Esophagus (tissue), 2 donors: ENCODE measurements around the gene MMP23B. TPM values are rescaled to one million over a fixed set of nuclear protein-coding genes. Genes with fewer than 3 reads are reported as not detected.
"Not testable (repeated sequence)": the region's sequence is repeated elsewhere in the genome, so short reads cannot be mapped to it uniquely, and the experiment has no call there.

Source experiments
- H3K27ac ChIP-seq, 2 donors: one replicate each; pipeline ENCODE4 v1.5.1; 2013; ENCODE audit warnings: low read depth in 2 of 2, mild to moderate bottlenecking in 2 of 2, inconsistent platforms in 1 of 2, low read length in 1 of 2, moderate library complexity in 1 of 2
- H3K27me3 ChIP-seq, 2 donors: one replicate each; pipeline ENCODE4 v1.6.1; 2013; ENCODE audit warnings: low read length in 2 of 2, control low read depth in 1 of 2, mild to moderate bottlenecking in 1 of 2; ENCODE audit not compliant: insufficient read depth in 2 of 2, control insufficient read depth in 1 of 2
- H3K36me3 ChIP-seq, 2 donors: one replicate each; pipeline ENCODE4 v1.6.1; 2013; ENCODE audit warnings: low read length in 1 of 2; ENCODE audit not compliant: control insufficient read depth in 2 of 2, insufficient read depth in 2 of 2
- H3K4me1 ChIP-seq, 2 donors: one replicate each; pipeline ENCODE4 v1.6.1; 2013; ENCODE audit warnings: low read length in 1 of 2; ENCODE audit not compliant: control insufficient read depth in 2 of 2, insufficient read depth in 2 of 2
- H3K4me3 ChIP-seq, 2 donors: one replicate each; pipeline ENCODE4 v1.5.1; 2013; ENCODE audit warnings: low read length in 2 of 2, mild to moderate bottlenecking in 2 of 2, low read depth in 1 of 2, moderate library complexity in 1 of 2
- H3K9me3 ChIP-seq, 2 donors: one replicate each; pipeline ENCODE4 v1.6.1; 2013; ENCODE audit warnings: mild to moderate bottlenecking in 2 of 2, low read depth in 1 of 2, low read length in 1 of 2, moderate library complexity in 1 of 2; ENCODE audit not compliant: control insufficient read depth in 2 of 2, insufficient read depth in 1 of 2
- WGBS, 2 donors: extraction: QIAGEN DNeasy Blood & Tissue Kit; methylation state at CpG; one replicate each; pipeline ENCODE4 v1.1.7; 2013; 5-methylcytosine and 5-hydroxymethylcytosine counted together
- polyA plus RNA-seq, 2 donors: library from polyadenylated mRNA; stranded (reverse); fragments of 200-250 nt; gene quantifications; one replicate each; pipeline ENCODE4 v1.2.3, GENCODE V29; 2013
- donor health status: healthy with polysubstance abuse.
- donor health status: Bipolar disorder and iron deficiency.

The MMP23B gene
- polyA plus RNA-seq, 2 donors, result 0.91 to 2.7 TPM

DNA sequence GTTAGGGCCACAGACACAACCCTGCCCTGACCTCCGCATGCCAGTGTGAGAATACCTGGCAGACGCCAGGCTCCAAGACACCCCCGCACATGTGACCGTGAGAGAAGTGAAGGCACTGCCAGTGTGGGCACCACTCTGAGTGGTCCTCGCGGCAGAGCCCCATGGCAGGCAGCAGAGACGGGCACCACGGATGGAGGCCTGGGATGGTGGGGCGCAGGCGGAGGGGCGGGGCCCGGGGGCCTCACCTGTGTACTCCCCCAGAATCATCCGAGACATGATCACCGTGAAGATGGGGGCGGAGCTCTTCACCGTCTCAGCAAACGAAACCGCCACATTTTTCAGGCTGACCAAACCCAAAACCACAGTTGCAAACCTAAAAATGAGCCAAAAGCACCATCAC, 43.2 kb downstream of the MMP23B start:
- H3K4me1 ChIP-seq, result peaks cover 9 to 12% of the 10 kb centered on the region in 2 donors
- 88 to 91% methylated on average over 8 to 17 of the region's 18 CpGs for WGBS, 2 donors
- not testable (repeated sequence) for H3K27ac ChIP-seq, H3K9me3 ChIP-seq, H3K4me3 ChIP-seq, H3K27me3 ChIP-seq
- peaks cover 3 to 13% of the 10 kb centered on the region in 2 donors for H3K36me3 ChIP-seq

GRCh38 chr1:1676087-1676486, 44.1 kb downstream of the MMP23B start:
- not testable (repeated sequence) for H3K27ac ChIP-seq, H3K9me3 ChIP-seq, H3K36me3 ChIP-seq, H3K27me3 ChIP-seq, H3K4me3 ChIP-seq
- H3K4me1 ChIP-seq, result peaks cover 9 to 12% of the 10 kb centered on the region in 2 donors
- WGBS, 2 donors, result 75% methylated on average over 3 to 7 of the region's 21 CpGs

- no peak overlapping the region for H3K4me3 ChIP-seq
These were observed 46.0 kb downstream of the MMP23B start for GRCh38 chr1:1677718-1678580.

GRCh38 chr1:1678581-1679380, 46.8 kb downstream of the MMP23B start:
- H3K4me3 ChIP-seq, result no peak overlapping the region
- H3K27ac ChIP-seq, result peak overlapping the region; percentile 64 to 65
- no peaks in the 10 kb centered on the region for H3K9me3 ChIP-seq
- H3K4me1 ChIP-seq, result peaks cover 9 to 12% of the 10 kb centered on the region in 2 donors
- H3K36me3 ChIP-seq, result peaks cover 0 to 6% of the 10 kb centered on the region in 2 donors
- H3K27me3 ChIP-seq, result no peaks in the 10 kb centered on the region
- 45 to 53% methylated on average over 24 of the region's 24 CpGs for WGBS, 2 donors

More at GRCh38 chr1:1677718-1678580, 46.0 kb downstream of the MMP23B start:
- peak overlapping the region; percentile 64 to 65 for H3K27ac ChIP-seq
- H3K4me1 ChIP-seq, result peaks cover 9 to 12% of the 10 kb centered on the region in 2 donors
- WGBS, 2 donors, result 68 to 73% methylated on average over 39 of the region's 39 CpGs
- H3K9me3 ChIP-seq, result no peaks in the 10 kb centered on the region
- H3K36me3 ChIP-seq, result peaks cover 0 to under 1% of the 10 kb centered on the region in 2 donors
- no peaks in the 10 kb centered on the region for H3K27me3 ChIP-seq

DNA sequence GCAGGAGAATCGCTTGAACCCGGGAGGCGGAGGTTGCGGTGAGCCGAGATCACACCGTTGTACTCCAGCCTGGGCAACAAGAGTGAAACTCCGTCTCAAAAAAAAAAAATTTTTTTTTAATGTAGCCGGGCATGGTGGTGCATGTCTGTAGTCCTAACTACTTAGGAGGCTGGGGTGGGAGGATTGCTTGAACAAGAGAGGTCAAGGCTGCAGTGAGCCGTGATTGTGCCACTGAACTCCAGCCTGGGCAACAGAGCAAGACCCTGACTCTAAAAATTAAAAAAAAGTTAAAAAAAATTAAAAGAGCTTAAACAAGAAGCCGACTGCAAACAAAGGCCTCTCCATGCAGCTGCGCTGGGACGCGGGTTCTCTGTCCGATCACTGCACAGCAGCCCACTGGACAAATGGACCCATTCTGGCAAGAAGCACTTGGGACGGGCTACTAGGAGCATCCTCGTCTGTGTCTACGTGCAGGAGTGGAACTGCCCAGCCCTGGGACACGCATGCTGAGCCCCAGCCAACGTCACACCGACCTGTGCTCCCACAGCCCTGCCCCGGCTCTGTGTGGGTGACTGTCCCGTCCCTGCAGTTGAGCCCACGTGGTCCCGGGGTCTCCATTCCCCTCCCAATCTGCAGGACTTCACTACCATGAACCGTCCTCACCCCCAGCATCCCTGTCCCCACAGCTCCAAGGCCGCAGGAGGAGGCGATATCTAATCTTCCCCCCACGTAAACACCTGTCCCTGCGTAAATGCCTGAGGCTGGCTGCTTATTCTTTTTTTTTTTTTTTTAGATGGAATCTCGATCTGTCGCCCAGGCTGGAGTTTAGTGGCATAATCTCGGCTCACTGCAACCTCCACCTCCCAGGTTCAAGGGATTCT, 48.3 kb downstream of the MMP23B start:
- Histone ChIP-seq H3K36me3 (peaks cover 0 to 6% of the 10 kb centered on the region in 2 donors), H3K9me3 (no peaks in the 10 kb centered on the region), H3K4me3 (no peak overlapping the region), H3K27me3 (no peaks in the 10 kb centered on the region), H3K27ac (no peak overlapping the region), H3K4me1 (peaks cover 9 to 12% of the 10 kb centered on the region in 2 donors)
- 82 to 92% methylated on average over 32 of the region's 32 CpGs for WGBS, 2 donors

- H3K36me3 ChIP-seq, result peaks cover 0 to 6% of the 10 kb centered on the region in 2 donors
- 61 to 77% methylated on average over 11 of the region's 11 CpGs for WGBS, 2 donors
These were observed 48.9 kb downstream of the MMP23B start for GRCh38 chr1:1680912-1681273.

GRCh38 chr1:1683104-1683905, 51.3 kb downstream of the MMP23B start:
- H3K4me1 ChIP-seq, result peaks cover 9 to 10% of the 10 kb centered on the region in 2 donors
- H3K4me3 ChIP-seq, result no peak overlapping the region
- H3K27me3 ChIP-seq, result no peaks in the 10 kb centered on the region
- no peaks in the 10 kb centered on the region for H3K9me3 ChIP-seq
- 73 to 75% methylated on average over 26 of the region's 26 CpGs for WGBS, 2 donors
- H3K27ac ChIP-seq, result no peak overlapping the region
- peaks cover 0 to 6% of the 10 kb centered on the region in 2 donors for H3K36me3 ChIP-seq

More at GRCh38 chr1:1680912-1681273, 48.9 kb downstream of the MMP23B start:
- Histone ChIP-seq H3K27me3 (no peaks in the 10 kb centered on the region), H3K9me3 (no peaks in the 10 kb centered on the region), H3K4me1 (peaks cover 9 to 12% of the 10 kb centered on the region in 2 donors), H3K4me3 (no peak overlapping the region), H3K27ac (no peak overlapping the region)
